ENCODE data around the gene ACIN1.

DNA sequence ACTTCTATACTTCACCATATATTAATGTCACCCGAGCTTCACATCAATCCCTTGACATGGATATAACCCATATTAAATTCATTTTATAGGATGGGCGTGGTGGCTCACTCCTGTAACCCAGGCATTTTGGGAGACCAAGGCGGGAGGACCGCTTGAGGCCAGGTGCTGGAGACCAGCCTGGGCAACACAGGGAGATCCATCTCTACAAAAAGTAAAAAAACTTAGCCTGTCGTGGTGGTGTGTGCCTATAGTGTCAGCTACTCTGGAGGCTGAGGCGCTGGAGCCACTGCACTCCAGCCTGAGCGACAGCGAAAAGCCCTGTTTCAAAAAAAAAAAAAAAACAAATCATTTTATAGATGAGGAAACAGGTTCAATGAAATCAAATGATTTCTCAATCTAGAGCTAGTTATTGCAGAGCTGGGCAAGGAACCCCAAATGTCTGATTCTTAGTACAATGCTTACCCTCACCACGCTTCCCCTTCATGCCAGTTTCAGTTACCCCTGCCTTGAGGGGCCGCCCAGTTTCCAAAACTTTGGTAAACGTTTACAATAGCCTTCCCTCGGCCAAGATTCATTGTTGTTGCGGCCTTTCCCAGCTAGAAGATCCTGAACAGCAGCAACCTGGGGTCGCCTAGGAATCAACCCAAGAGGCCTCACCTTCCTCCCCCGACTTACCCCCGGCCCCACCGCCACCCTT lies 61.0 kb downstream of the ACIN1 start:
- TF ChIP-seq, protein P1, sequence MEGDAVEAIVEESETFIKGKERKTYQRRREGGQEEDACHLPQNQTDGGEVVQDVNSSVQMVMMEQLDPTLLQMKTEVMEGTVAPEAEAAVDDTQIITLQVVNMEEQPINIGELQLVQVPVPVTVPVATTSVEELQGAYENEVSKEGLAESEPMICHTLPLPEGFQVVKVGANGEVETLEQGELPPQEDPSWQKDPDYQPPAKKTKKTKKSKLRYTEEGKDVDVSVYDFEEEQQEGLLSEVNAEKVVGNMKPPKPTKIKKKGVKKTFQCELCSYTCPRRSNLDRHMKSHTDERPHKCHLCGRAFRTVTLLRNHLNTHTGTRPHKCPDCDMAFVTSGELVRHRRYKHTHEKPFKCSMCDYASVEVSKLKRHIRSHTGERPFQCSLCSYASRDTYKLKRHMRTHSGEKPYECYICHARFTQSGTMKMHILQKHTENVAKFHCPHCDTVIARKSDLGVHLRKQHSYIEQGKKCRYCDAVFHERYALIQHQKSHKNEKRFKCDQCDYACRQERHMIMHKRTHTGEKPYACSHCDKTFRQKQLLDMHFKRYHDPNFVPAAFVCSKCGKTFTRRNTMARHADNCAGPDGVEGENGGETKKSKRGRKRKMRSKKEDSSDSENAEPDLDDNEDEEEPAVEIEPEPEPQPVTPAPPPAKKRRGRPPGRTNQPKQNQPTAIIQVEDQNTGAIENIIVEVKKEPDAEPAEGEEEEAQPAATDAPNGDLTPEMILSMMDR (IDR thresholded peaks at IDR 0.05) = no peak
- no peak for TF ChIP-seq POLR2AphosphoS5 (IDR thresholded peaks at IDR 0.05)
- TF ChIP-seq EP300 (IDR thresholded peaks at IDR 0.05) = no peak
